Measurements from ENCODE around the gene STAB2. TPM values are rescaled to one million over a fixed set of nuclear protein-coding genes. Genes with fewer than 3 reads are reported as not detected.

Gene STAB2
- total RNA-seq, 6 experiments from 2014 or later: 5.5 to 32.2 (median 18.5) TPM

DNA sequence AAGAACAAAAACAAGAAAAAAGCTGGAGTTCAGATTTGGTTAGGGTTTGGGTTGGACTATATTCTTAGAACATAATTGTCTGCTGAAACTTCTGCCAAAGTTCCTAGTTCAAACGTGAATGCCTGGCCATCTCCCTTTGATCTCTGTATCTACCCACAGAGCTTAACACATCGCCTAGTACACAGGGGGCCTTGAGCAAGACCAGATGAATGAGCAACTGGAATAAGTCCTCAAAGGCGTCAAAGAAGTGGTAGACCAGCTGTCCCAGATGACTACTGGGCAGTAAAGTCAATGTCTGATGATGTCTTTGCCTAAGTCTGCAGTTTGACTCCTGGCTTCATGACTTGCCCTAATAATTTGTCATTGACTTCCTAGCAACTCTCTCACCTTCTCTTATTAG is 13.9 kb upstream of the STAB2 start:
- no peak for DNase-seq
- Histone ChIP-seq H3K9me3 (no peaks in the 10 kb centered on the region), H3K36me3 (no peaks in the 10 kb centered on the region), H3K27ac (no peak overlapping the region), H3K4me1 (peaks cover 0 to 5% (median 1%) of the 10 kb centered on the region in 4 donors), H3K27me3 (no peaks in the 10 kb centered on the region), H3K4me3 (no peak overlapping the region)
- WGBS (ENCODE audit: insufficient coverage, low coverage, low lambda C conversion rate, missing lambda C conversion rate): 10% methylated on average over 1 of the region's 3 CpGs
- intact Hi-C loops (cut with DNase I): no loop called here
- TF ChIP-seq POLR2A (IDR thresholded peaks at IDR 0.05): no peak
- TF ChIP-seq, protein P1, sequence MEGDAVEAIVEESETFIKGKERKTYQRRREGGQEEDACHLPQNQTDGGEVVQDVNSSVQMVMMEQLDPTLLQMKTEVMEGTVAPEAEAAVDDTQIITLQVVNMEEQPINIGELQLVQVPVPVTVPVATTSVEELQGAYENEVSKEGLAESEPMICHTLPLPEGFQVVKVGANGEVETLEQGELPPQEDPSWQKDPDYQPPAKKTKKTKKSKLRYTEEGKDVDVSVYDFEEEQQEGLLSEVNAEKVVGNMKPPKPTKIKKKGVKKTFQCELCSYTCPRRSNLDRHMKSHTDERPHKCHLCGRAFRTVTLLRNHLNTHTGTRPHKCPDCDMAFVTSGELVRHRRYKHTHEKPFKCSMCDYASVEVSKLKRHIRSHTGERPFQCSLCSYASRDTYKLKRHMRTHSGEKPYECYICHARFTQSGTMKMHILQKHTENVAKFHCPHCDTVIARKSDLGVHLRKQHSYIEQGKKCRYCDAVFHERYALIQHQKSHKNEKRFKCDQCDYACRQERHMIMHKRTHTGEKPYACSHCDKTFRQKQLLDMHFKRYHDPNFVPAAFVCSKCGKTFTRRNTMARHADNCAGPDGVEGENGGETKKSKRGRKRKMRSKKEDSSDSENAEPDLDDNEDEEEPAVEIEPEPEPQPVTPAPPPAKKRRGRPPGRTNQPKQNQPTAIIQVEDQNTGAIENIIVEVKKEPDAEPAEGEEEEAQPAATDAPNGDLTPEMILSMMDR (IDR thresholded peaks at IDR 0.05): no peak
- ATAC-seq: no peak

DNA sequence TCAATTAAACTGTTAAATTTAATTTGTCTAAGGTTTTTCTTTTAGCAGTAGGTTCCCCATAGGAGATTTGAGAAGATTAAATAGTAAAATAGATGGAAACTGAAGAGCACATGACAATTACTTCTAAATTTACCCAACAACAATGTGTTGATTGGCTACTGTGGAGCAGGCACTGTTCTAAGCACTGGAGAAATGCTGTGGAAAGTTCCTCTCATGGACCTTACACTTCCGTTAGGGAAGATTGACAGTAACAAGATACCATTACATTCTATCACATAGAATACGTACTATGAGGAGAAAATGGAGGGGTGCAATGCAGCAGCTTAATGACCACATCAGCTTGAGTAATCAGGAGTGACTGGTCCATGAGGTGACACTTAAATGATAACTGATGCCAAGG is 8.1 kb upstream of the STAB2 start:
- intact Hi-C loops (cut with DNase I): no loop called here
- ATAC-seq: no peak
- TF ChIP-seq, protein P1 (IDR thresholded peaks at IDR 0.05): no peak
- TF ChIP-seq POLR2A (IDR thresholded peaks at IDR 0.05): no peak

DNA sequence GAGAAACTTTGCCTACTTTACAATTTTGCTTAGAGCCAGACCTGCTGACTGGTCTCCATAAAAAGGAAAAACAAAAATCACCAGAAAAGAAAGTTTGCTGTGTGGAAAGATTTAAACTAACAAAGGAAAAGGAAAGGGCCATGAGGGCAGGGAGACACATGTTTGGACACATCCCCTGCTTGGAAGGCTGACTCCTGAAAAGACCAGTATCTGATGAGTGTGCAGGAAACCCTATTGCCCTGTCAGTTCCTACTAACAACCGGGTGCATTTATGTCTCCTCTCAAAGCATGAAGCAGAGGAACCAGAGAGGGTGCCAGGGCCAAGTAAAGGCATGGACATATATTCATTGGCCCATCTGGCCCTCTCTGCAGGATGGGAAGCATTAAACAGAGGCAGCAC is 7.0 kb upstream of the STAB2 start:
- H3K4me3 ChIP-seq: no peak overlapping the region

More for the DNA sequence above, 8.1 kb upstream of the STAB2 start:
- WGBS (ENCODE audit: insufficient coverage, low coverage, low lambda C conversion rate, missing lambda C conversion rate): 45% methylated on average over 2 of the region's 2 CpGs
- Histone ChIP-seq H3K9me3 (no peaks in the 10 kb centered on the region), H3K4me3 (no peak overlapping the region), H3K4me1 (peaks cover 0 to 5% (median 1%) of the 10 kb centered on the region in 4 donors), H3K36me3 (no peaks in the 10 kb centered on the region), H3K27me3 (no peaks in the 10 kb centered on the region), H3K27ac (no peak overlapping the region)
- no peak for DNase-seq

DNA sequence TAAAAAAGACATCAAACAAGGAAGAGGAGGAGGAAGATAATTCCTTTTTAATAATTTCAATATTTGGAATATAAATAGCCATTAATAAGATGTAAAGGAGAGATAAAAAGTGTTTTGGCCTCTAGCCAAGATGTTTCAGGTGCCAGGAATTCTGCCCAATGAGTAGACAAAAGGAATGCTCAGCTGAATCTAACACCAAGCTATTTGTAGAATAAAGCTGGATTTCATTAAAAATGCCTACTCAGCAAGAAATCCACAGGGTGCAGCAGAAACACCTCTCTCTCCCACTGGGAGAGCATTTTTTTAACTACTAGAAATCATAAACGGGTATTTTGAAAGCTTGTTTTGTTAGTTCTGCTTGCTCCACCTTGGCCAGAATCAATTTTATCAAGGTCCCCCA is 4.1 kb upstream of the STAB2 start:
- DNase-seq (no peak), ATAC-seq (no peak)
- intact Hi-C loops (cut with DNase I): no loop called here
- Histone ChIP-seq H3K4me1 (no peaks in the 10 kb centered on the region), H3K4me3 (no peak overlapping the region), H3K27ac (no peak overlapping the region), H3K36me3 (no peaks in the 10 kb centered on the region), H3K27me3 (no peaks in the 10 kb centered on the region), H3K9me3 (no peaks in the 10 kb centered on the region)
- WGBS (ENCODE audit: insufficient coverage, low coverage, low lambda C conversion rate, missing lambda C conversion rate): 22% methylated on average over 1 of the region's 1 CpG
- no peak for TF ChIP-seq POLR2A (IDR thresholded peaks at IDR 0.05)
- TF ChIP-seq, protein P1 (IDR thresholded peaks at IDR 0.05): no peak

More for the DNA sequence above, 7.0 kb upstream of the STAB2 start:
- no peak for TF ChIP-seq POLR2A (IDR thresholded peaks at IDR 0.05)
- TF ChIP-seq, protein P1 (IDR thresholded peaks at IDR 0.05): no peak
- Histone ChIP-seq H3K4me1 (peaks cover 0 to 5% (median 1%) of the 10 kb centered on the region in 4 donors), H3K9me3 (no peaks in the 10 kb centered on the region), H3K36me3 (no peaks in the 10 kb centered on the region), H3K27ac (no peak overlapping the region), H3K27me3 (no peaks in the 10 kb centered on the region)
- intact Hi-C loops (cut with DNase I): no loop called here
- WGBS (ENCODE audit: insufficient coverage, low coverage, low lambda C conversion rate, missing lambda C conversion rate): 60% methylated on average over 1 of the region's 1 CpG
- no peak for DNase-seq
- ATAC-seq: peak; percentile 50 to 73 (median 57)

DNA sequence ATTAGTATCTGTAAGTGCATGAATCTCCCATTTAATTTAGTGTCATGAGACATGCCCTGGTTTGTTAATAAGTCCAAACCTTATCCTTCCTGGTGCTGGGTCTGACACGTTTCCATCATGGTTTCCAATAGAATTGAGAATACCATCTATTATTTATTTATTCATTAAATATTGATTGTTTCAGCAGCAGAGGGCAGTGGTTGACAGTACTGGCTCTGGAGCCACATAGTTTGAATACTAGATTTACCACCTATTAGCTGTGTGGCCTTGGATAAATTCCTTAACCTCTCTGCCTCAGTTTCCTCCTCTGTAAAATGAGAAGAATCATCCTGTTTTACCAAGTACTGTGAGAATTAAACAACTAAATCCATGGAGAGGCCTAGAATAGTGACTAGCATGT is 941 bp upstream of the STAB2 start:
- H3K4me3 ChIP-seq: no peak overlapping the region
- no peak for DNase-seq
- ATAC-seq: peak in 1 of 4 donors; percentile 44
- H3K4me1 ChIP-seq: no peaks in the 10 kb centered on the region
- no peaks in the 10 kb centered on the region for H3K9me3 ChIP-seq
- H3K36me3 ChIP-seq: no peaks in the 10 kb centered on the region
- H3K27me3 ChIP-seq: no peaks in the 10 kb centered on the region
- H3K27ac ChIP-seq: no peak overlapping the region
- TF ChIP-seq POLR2A (IDR thresholded peaks at IDR 0.05): no peak
- TF ChIP-seq, protein P1 (IDR thresholded peaks at IDR 0.05): peak in 2 of 4 donors; percentile 19 to 30
- 60% methylated on average over 1 of the region's 1 CpG for WGBS (ENCODE audit: insufficient coverage, low coverage, low lambda C conversion rate, missing lambda C conversion rate)
- intact Hi-C loops (cut with DNase I): no loop called here

Data from right lobe of liver (tissue), 6 donors.